Measurements from ENCODE around the gene NOBOX. TPM values are rescaled to one million over a fixed set of nuclear protein-coding genes. Genes with fewer than 3 reads are reported as not detected.
A peak's percentile ranks its signal among the peaks of the same experiment; 100 is the strongest.

NOBOX gene
- total RNA-seq, 1 donor from 2014 or later = not detected

DNA sequence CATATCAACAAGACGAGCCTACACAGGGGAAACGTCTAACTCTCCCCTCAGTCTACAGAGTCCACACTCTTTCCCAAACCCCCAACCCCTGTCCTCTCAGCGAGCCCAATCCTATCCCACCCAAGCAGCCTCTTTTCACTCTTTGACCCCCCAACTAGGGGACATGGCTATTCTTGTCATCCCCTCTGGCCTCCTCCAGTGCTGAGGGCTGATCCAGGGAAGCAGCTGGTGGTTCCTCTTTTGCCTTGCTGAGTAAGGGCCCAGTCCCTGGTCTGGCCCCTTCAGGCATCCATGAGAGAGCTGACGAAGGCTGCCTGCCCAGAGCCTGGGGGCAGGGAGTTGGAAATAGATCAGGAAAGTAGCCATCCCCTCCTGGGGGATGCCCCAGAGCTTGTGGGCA, 6.4 kb downstream of the NOBOX start:
- Histone ChIP-seq H3K27ac (replicated peaks) (no peak overlapping the region), H3K9me3 (replicated peaks) (no peaks in the 10 kb centered on the region), H3K27me3 (ENCODE audit: low read depth) (peaks cover 21% of the 10 kb centered on the region), H3K4me1 (no peaks in the 10 kb centered on the region), H3K36me3 (no peaks in the 10 kb centered on the region), H3K4me3 (no peak overlapping the region)
- intact Hi-C loops (cut with micrococcal nuclease) = no loop called here
- TF ChIP-seq, protein P1, sequence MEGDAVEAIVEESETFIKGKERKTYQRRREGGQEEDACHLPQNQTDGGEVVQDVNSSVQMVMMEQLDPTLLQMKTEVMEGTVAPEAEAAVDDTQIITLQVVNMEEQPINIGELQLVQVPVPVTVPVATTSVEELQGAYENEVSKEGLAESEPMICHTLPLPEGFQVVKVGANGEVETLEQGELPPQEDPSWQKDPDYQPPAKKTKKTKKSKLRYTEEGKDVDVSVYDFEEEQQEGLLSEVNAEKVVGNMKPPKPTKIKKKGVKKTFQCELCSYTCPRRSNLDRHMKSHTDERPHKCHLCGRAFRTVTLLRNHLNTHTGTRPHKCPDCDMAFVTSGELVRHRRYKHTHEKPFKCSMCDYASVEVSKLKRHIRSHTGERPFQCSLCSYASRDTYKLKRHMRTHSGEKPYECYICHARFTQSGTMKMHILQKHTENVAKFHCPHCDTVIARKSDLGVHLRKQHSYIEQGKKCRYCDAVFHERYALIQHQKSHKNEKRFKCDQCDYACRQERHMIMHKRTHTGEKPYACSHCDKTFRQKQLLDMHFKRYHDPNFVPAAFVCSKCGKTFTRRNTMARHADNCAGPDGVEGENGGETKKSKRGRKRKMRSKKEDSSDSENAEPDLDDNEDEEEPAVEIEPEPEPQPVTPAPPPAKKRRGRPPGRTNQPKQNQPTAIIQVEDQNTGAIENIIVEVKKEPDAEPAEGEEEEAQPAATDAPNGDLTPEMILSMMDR (IDR thresholded peaks at IDR 0.05; ENCODE audit: borderline replicate concordance) = no peak
- no peak for DNase-seq

- intact Hi-C loops (cut with micrococcal nuclease) = no loop called here
- Histone ChIP-seq H3K4me3 (no peak overlapping the region), H3K9me3 (replicated peaks) (no peaks in the 10 kb centered on the region), H3K4me1 (peaks cover 5% of the 10 kb centered on the region), H3K27ac (replicated peaks) (no peak overlapping the region), H3K36me3 (no peaks in the 10 kb centered on the region), H3K27me3 (ENCODE audit: low read depth) (no peaks in the 10 kb centered on the region)
- DNase-seq = no peak
- TF ChIP-seq, protein P1 (IDR thresholded peaks at IDR 0.05; ENCODE audit: borderline replicate concordance) = peak; percentile 80
Measured at GRCh38 chr7:144391823-144392255, 11.7 kb downstream of the NOBOX start.

- Histone ChIP-seq H3K27me3 (ENCODE audit: low read depth) (no peaks in the 10 kb centered on the region), H3K4me1 (peaks cover 5% of the 10 kb centered on the region), H3K9me3 (replicated peaks) (no peaks in the 10 kb centered on the region), H3K27ac (replicated peaks) (no peak overlapping the region), H3K36me3 (no peaks in the 10 kb centered on the region), H3K4me3 (no peak overlapping the region)
- no peak for DNase-seq
- TF ChIP-seq, protein P1 (IDR thresholded peaks at IDR 0.05; ENCODE audit: borderline replicate concordance) = no peak
- intact Hi-C loops (cut with micrococcal nuclease) = no loop called here
Measured at GRCh38 chr7:144391014-144391413, 12.5 kb downstream of the NOBOX start.

DNA sequence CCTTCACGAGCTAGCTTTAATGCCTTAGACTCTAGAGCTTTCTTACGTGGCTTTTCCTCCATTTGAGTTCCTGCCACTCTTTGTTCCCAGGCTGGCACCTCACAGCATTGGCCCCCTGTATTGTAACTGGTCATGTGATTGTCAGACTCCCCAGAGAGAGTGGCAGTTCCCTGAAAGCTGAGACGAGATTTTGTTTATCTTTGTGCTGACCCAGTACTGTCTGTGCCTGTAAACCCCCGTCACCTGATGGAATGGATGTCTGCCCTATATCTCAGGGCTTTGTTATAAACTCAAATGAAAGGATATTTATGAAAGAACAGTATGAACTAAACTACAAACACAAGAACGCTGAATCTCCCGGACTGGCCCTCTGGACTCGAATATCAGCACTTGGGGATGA, 13.0 kb downstream of the NOBOX start:
- intact Hi-C loops (cut with micrococcal nuclease) = no loop called here
- Histone ChIP-seq H3K4me3 (no peak overlapping the region), H3K4me1 (peaks cover 5% of the 10 kb centered on the region), H3K27me3 (ENCODE audit: low read depth) (no peaks in the 10 kb centered on the region), H3K36me3 (no peaks in the 10 kb centered on the region), H3K27ac (replicated peaks) (no peak overlapping the region), H3K9me3 (replicated peaks) (no peaks in the 10 kb centered on the region)
- TF ChIP-seq, protein P1 (IDR thresholded peaks at IDR 0.05; ENCODE audit: borderline replicate concordance) = no peak
- DNase-seq = no peak

- Histone ChIP-seq H3K36me3 (no peaks in the 10 kb centered on the region), H3K9me3 (replicated peaks) (no peaks in the 10 kb centered on the region), H3K27ac (replicated peaks) (no peak overlapping the region), H3K27me3 (ENCODE audit: low read depth) (no peaks in the 10 kb centered on the region), H3K4me1 (peaks cover 5% of the 10 kb centered on the region), H3K4me3 (no peak overlapping the region)
- no peak for DNase-seq
- intact Hi-C loops (cut with micrococcal nuclease) = no loop called here
- TF ChIP-seq, protein P1 (IDR thresholded peaks at IDR 0.05; ENCODE audit: borderline replicate concordance) = no peak
Measured at GRCh38 chr7:144388950-144389349, 14.5 kb downstream of the NOBOX start.

- Histone ChIP-seq H3K4me3 (no peak overlapping the region), H3K27ac (replicated peaks) (no peak overlapping the region), H3K27me3 (ENCODE audit: low read depth) (no peaks in the 10 kb centered on the region), H3K9me3 (replicated peaks) (no peaks in the 10 kb centered on the region), H3K36me3 (no peaks in the 10 kb centered on the region), H3K4me1 (peaks cover 5% of the 10 kb centered on the region)
- TF ChIP-seq, protein P1 (IDR thresholded peaks at IDR 0.05; ENCODE audit: borderline replicate concordance) = no peak
- no peak for DNase-seq
- intact Hi-C loops (cut with micrococcal nuclease) = no loop called here
Measured at GRCh38 chr7:144386741-144387140, 16.8 kb downstream of the NOBOX start.
